ENCODE results near the gene ENTHD1. TPM values are rescaled to one million over a fixed set of nuclear protein-coding genes. Genes with fewer than 3 reads are reported as not detected.

ENTHD1 gene
- total and polyA plus RNA-seq, 2 of the 4 experiments (the other 2 are of a cell fraction): not detected

- in situ Hi-C loops (cut with MboI; ENCODE audit: low sequenced_read_pairs): no loop called here
Measured at GRCh38 chr22:39833093-39833492, 60.5 kb downstream of the ENTHD1 start.

More at GRCh38 chr22:39833093-39833492, 60.5 kb downstream of the ENTHD1 start:
- dilution Hi-C loops (cut with HindIII; ENCODE audit: low sequenced_read_pairs, unreplicated experiment): no loop called here
- H2AK5ac ChIP-seq (ENCODE audit: low read depth, low read length): no peak overlapping the region
- H2AK9ac ChIP-seq (replicated peaks; ENCODE audit: low read depth, low read length, poor library complexity): no peak overlapping the region
- H3K4ac ChIP-seq (ENCODE audit: low read depth, low read length): no peak overlapping the region
- no peak overlapping the region for H4K5ac ChIP-seq (ENCODE audit: low read depth, low read length)
- no CpG with 5 or more reads among the region's 1 CpG for WGBS, 2 experiments (ENCODE audit: extremely low coverage in 2 of 2, insufficient read length in 1 of 2)
- no peak overlapping the region for H2BK5ac ChIP-seq (ENCODE audit: low read depth, low read length, poor library complexity, severe bottlenecking)
- no peak overlapping the region for H3K4me3 ChIP-seq (ENCODE audit: insufficient read depth, low read depth, low read length)
- no peak overlapping the region for H3K14ac ChIP-seq (replicated peaks; ENCODE audit: low read depth, low read length)
- H4K8ac ChIP-seq (ENCODE audit: low read depth in 2 of 2, low read length in 2 of 2): no peak overlapping the region
- no peak overlapping the region for H3K18ac ChIP-seq (ENCODE audit: low read depth, low read length)
- no peaks in the 10 kb centered on the region for H3K36me3 ChIP-seq (ENCODE audit: control insufficient read depth, insufficient read depth, low read length)
- H2BK20ac ChIP-seq (ENCODE audit: low read depth, low read length): no peak overlapping the region
- no peak overlapping the region for H3K23ac ChIP-seq (ENCODE audit: low read depth, low read length)
- intact Hi-C loops (cut with micrococcal nuclease): no loop called here
- DNase-seq: no peak
- H3K9me1 ChIP-seq (ENCODE audit: insufficient read depth, low read length): no peaks in the 10 kb centered on the region
- TF ChIP-seq BHLHE40 (IDR thresholded peaks at IDR 0.05; ENCODE audit: low read depth, low read length) (no peak), RCOR1 (IDR thresholded peaks at IDR 0.05; ENCODE audit: insufficient replicate concordance, low read length) (no peak), CTCF (conservative IDR thresholded peaks at IDR 0.05; ENCODE audit: low read depth, low read length) (no peak), USF2 (IDR thresholded peaks at IDR 0.05; ENCODE audit: low read depth, low read length) (no peak), RAD21 (IDR thresholded peaks at IDR 0.05; ENCODE audit: low read length) (no peak), MAFK (IDR thresholded peaks at IDR 0.05; ENCODE audit: low read depth, low read length) (no peak), RFX5 (IDR thresholded peaks at IDR 0.05; ENCODE audit: low read depth, low read length) (no peak), CHD1 (IDR thresholded peaks at IDR 0.05; ENCODE audit: low read depth, low read length) (no peak)
- ChIA-PET CTCF (interaction anchor here (1.3 kb wide), 1 partner anchor 11 kb away, joined by 3 read pairs; no protein-coding TSS in a partner anchor), POLR2A (ENCODE audit: unreplicated experiment) (no interaction called here)
- H3K4me1 ChIP-seq (ENCODE audit: control insufficient read depth, insufficient read depth, low read length): no peaks in the 10 kb centered on the region
- no peaks in the 10 kb centered on the region for H4K20me1 ChIP-seq (ENCODE audit: insufficient read depth, low read length)
- peaks cover 32% of the 10 kb centered on the region for H3K27me3 ChIP-seq (ENCODE audit: control insufficient read depth, insufficient read depth, low read length)
- H3K27ac ChIP-seq (ENCODE audit: insufficient read depth, low read length): no peak overlapping the region
- H2BK120ac ChIP-seq (ENCODE audit: low read depth, low read length): no peak overlapping the region
- H3K9ac ChIP-seq (ENCODE audit: low read depth, low read length): no peak overlapping the region
- H3K56ac ChIP-seq (ENCODE audit: extremely low read depth, insufficient read depth, low read length): no peak overlapping the region
- no peak overlapping the region for H4K91ac ChIP-seq (ENCODE audit: insufficient read depth, low read depth, low read length)
- no peak overlapping the region for H3K4me2 ChIP-seq (ENCODE audit: low read depth, low read length)
- H3K9me3 ChIP-seq (ENCODE audit: control insufficient read depth, insufficient read depth, low read length): no peaks in the 10 kb centered on the region
- no peak for ATAC-seq (ENCODE audit: low read depth)
- H2AFZ ChIP-seq (replicated peaks; ENCODE audit: low read length, poor library complexity): no peak overlapping the region
- no peaks in the 10 kb centered on the region for H3K79me1 ChIP-seq (ENCODE audit: low read depth in 1 of 2, low read length in 2 of 2)
- no TSS peak for BruUV-seq (replicated peaks)
- no peak overlapping the region for H2BK15ac ChIP-seq (ENCODE audit: low read depth, low read length)
